ENCODE results near the gene ACTRT2. TPM values are rescaled to one million over a fixed set of nuclear protein-coding genes. Genes with fewer than 3 reads are reported as not detected.

The ACTRT2 gene
- total and polyA plus RNA-seq, 2 of the 8 experiments (the other 6 are each of a cell fraction or from before 2014, with no cell fraction given), result not detected

DNA sequence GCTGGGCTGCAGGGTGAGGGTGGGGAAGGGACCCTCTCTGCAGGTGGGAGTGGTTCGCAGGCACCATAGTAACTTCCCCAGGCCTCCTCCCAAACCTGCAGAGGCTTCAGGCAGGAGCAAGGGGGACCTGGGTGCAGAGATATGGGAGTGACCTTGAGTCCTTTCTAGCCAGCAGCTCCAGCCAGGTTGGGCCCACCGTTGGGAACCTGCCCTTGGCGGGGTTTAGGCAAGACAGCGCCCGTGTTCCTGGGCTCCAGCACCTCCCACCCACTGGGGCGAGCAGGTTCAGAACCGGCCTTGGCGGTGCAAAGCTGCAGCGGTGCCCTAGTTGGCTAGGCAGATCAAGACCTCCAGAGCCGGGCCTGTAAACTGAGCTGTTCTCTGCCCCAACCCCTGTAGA is 45.6 kb downstream of the ACTRT2 start (continued):
- TF ChIP-seq, protein P1, sequence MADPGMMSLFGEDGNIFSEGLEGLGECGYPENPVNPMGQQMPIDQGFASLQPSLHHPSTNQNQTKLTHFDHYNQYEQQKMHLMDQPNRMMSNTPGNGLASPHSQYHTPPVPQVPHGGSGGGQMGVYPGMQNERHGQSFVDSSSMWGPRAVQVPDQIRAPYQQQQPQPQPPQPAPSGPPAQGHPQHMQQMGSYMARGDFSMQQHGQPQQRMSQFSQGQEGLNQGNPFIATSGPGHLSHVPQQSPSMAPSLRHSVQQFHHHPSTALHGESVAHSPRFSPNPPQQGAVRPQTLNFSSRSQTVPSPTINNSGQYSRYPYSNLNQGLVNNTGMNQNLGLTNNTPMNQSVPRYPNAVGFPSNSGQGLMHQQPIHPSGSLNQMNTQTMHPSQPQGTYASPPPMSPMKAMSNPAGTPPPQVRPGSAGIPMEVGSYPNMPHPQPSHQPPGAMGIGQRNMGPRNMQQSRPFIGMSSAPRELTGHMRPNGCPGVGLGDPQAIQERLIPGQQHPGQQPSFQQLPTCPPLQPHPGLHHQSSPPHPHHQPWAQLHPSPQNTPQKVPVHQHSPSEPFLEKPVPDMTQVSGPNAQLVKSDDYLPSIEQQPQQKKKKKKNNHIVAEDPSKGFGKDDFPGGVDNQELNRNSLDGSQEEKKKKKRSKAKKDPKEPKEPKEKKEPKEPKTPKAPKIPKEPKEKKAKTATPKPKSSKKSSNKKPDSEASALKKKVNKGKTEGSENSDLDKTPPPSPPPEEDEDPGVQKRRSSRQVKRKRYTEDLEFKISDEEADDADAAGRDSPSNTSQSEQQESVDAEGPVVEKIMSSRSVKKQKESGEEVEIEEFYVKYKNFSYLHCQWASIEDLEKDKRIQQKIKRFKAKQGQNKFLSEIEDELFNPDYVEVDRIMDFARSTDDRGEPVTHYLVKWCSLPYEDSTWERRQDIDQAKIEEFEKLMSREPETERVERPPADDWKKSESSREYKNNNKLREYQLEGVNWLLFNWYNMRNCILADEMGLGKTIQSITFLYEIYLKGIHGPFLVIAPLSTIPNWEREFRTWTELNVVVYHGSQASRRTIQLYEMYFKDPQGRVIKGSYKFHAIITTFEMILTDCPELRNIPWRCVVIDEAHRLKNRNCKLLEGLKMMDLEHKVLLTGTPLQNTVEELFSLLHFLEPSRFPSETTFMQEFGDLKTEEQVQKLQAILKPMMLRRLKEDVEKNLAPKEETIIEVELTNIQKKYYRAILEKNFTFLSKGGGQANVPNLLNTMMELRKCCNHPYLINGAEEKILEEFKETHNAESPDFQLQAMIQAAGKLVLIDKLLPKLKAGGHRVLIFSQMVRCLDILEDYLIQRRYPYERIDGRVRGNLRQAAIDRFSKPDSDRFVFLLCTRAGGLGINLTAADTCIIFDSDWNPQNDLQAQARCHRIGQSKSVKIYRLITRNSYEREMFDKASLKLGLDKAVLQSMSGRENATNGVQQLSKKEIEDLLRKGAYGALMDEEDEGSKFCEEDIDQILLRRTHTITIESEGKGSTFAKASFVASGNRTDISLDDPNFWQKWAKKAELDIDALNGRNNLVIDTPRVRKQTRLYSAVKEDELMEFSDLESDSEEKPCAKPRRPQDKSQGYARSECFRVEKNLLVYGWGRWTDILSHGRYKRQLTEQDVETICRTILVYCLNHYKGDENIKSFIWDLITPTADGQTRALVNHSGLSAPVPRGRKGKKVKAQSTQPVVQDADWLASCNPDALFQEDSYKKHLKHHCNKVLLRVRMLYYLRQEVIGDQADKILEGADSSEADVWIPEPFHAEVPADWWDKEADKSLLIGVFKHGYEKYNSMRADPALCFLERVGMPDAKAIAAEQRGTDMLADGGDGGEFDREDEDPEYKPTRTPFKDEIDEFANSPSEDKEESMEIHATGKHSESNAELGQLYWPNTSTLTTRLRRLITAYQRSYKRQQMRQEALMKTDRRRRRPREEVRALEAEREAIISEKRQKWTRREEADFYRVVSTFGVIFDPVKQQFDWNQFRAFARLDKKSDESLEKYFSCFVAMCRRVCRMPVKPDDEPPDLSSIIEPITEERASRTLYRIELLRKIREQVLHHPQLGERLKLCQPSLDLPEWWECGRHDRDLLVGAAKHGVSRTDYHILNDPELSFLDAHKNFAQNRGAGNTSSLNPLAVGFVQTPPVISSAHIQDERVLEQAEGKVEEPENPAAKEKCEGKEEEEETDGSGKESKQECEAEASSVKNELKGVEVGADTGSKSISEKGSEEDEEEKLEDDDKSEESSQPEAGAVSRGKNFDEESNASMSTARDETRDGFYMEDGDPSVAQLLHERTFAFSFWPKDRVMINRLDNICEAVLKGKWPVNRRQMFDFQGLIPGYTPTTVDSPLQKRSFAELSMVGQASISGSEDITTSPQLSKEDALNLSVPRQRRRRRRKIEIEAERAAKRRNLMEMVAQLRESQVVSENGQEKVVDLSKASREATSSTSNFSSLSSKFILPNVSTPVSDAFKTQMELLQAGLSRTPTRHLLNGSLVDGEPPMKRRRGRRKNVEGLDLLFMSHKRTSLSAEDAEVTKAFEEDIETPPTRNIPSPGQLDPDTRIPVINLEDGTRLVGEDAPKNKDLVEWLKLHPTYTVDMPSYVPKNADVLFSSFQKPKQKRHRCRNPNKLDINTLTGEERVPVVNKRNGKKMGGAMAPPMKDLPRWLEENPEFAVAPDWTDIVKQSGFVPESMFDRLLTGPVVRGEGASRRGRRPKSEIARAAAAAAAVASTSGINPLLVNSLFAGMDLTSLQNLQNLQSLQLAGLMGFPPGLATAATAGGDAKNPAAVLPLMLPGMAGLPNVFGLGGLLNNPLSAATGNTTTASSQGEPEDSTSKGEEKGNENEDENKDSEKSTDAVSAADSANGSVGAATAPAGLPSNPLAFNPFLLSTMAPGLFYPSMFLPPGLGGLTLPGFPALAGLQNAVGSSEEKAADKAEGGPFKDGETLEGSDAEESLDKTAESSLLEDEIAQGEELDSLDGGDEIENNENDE (IDR thresholded peaks at IDR 0.05; ENCODE audit: insufficient replicate concordance, low read length), result no peak
- TF ChIP-seq NANOG (IDR thresholded peaks at IDR 0.05; ENCODE audit: insufficient read depth, low read depth, low read length, poor library complexity, severe bottlenecking) (no peak), FOSL1 (IDR thresholded peaks at IDR 0.05; ENCODE audit: insufficient read depth, low read depth, low read length) (no peak)

All from H1 (cell line).